Karpas-422 (cell line): ENCODE results near the gene C21orf91. TPM values are rescaled to one million over a fixed set of nuclear protein-coding genes. Genes with fewer than 3 reads are reported as not detected.

Source experiments
- DNase-seq: peaks from one replicate; pipeline ENCODE4 v3.0.0-alpha.2; 2015
- H2AFZ ChIP-seq: fragments of 200-600 bp; sonication (generic); 2 replicates; pipeline ENCODE4 v1.6.1; 2014; ENCODE audit warnings: antibody characterized with exemption, low read length, mixed read lengths
- H3K27ac ChIP-seq: fragments of 200-600 bp; sonication (generic); 2 replicates; pipeline ENCODE4 v1.5.1; 2014; ENCODE audit warnings: mild to moderate bottlenecking, low read length, moderate library complexity
- H3K27me3 ChIP-seq: fragments of 200-600 bp; sonication (generic); 2 replicates; pipeline ENCODE4 v1.6.1; 2014; ENCODE audit warnings: low read length, mixed read lengths
- H3K36me3 ChIP-seq: fragments of 200-600 bp; sonication (generic); 2 replicates; pipeline ENCODE4 v1.6.1; 2014; ENCODE audit warnings: low read length, mixed read lengths; ENCODE audit not compliant: insufficient read depth
- H3K4me1 ChIP-seq: fragments of 200-600 bp; sonication (generic); 2 replicates; pipeline ENCODE4 v1.6.1; 2014; ENCODE audit warnings: mild to moderate bottlenecking, low read length, mixed read lengths
- H3K4me2 ChIP-seq: fragments of 200-600 bp; sonication (generic); 2 replicates; pipeline ENCODE4 v1.6.1; 2014; ENCODE audit warnings: low read length, low read depth, mild to moderate bottlenecking; ENCODE audit not compliant: poor library complexity, severe bottlenecking
- H3K4me3 ChIP-seq: fragments of 200-600 bp; sonication (generic); 2 replicates; pipeline ENCODE4 v1.5.1; 2014; ENCODE audit warnings: mild to moderate bottlenecking, antibody characterized with exemption, low read length, mixed read lengths
- H3K79me2 ChIP-seq: fragments of 200-600 bp; sonication (generic); 2 replicates; pipeline ENCODE4 v1.6.1; 2014; ENCODE audit warnings: mild to moderate bottlenecking, low read length, mixed read lengths
- H3K9ac ChIP-seq: fragments of 200-600 bp; sonication (generic); 2 replicates; pipeline ENCODE4 v1.6.0; 2014; ENCODE audit warnings: low read length
- H3K9me2 ChIP-seq: fragments of 200-600 bp; sonication (generic), shearing (Covaris generic); replicated peaks from 2 replicates; pipeline ENCODE4 v1.6.0; 2014; ENCODE audit warnings: mild to moderate bottlenecking, low read length, moderate library complexity; ENCODE audit not compliant: insufficient read depth
- H3K9me3 ChIP-seq: fragments of 300-700, 200-600 bp; sonication (generic); 2 replicates; pipeline ENCODE4 v1.6.1; 2014; ENCODE audit warnings: low read length, mixed read lengths
- H4K20me1 ChIP-seq: fragments of 200-600 bp; sonication (generic); 2 replicates; pipeline ENCODE4 v1.6.1; 2014; ENCODE audit warnings: mild to moderate bottlenecking, antibody characterized with exemption, low read length, low read depth; ENCODE audit not compliant: insufficient read depth
- total RNA-seq: library from RNA; depleted of rRNA; stranded (reverse); fragments of >200 nt; shearing (Covaris generic); gene quantifications from 2 replicates; pipeline ENCODE4 v1.2.3, GENCODE V29; 2014; ENCODE audit warnings: low replicate concordance

Gene C21orf91
- total RNA-seq, 1 experiment from 2014 or later: 37.4 TPM

DNA sequence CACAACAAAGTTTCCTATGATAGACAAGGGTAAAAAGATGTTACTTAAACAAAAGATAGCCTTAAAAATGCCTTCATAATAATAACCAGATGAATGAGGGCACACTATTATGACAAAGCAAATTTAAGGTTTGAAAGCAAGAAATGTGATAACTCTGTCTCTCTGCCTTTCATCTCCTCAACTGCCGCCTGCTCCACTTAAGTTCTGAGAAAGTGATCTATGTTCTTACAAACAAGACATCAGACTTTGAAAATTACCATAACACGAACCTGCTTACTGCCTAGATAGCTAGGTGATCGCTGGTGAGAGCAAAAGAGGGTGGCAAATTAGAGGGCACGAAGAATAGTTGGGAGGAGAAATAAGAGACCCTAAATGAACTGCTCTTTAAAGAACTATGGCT is 13.2 kb downstream of the C21orf91 start:
- Histone ChIP-seq H3K9me3 (peaks cover 22% of the 10 kb centered on the region), H3K27me3 (no peaks in the 10 kb centered on the region), H3K4me2 (no peak overlapping the region), H3K27ac (no peak overlapping the region), H3K9me2 (no peaks in the 10 kb centered on the region), H3K4me3 (no peak overlapping the region), H3K36me3 (peaks cover 60% of the 10 kb centered on the region), H4K20me1 (no peaks in the 10 kb centered on the region), H2AFZ (no peak overlapping the region), H3K9ac (no peak overlapping the region), H3K79me2 (peaks cover 84% of the 10 kb centered on the region), H3K4me1 (no peaks in the 10 kb centered on the region)
- no peak for DNase-seq

DNA sequence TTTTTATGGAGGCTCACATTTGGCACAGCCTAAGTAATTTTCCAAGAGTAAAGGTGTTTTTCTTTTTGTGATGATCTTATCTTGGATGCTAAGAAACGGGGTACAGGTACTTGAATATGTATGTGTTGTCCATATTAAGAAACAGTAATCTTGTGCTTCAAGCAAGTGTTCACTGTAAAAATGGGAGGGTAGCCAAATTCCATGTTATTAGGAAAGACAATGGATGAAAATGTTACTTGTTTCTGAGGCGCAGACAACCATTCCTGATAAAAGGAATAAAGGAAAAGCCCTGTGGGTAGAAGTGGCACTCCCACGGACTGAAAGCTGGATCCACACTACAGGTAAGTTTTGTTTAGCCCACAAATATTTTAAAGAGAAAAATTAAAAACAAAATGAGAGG is 15.6 kb downstream of the C21orf91 start:
- peaks cover 11% of the 10 kb centered on the region for H3K4me1 ChIP-seq

DNA sequence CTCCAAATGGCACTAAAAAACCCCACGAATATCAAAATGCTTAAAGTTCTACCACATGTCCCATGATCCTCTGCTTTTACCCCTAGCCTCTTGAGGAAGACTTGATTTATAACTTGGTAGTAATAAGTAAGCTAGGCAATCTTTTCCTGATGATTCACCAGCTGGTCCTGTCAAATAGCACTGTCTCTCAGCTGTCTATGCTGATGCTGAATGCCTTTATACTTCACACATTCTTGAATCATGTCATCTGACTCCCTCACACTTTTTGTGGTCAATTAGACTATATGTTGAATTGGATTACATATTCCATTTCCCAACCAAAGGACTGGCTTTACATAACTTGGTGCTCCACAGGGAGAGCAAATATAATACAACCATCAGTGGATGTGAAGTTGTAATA is 16.6 kb downstream of the C21orf91 start:
- Histone ChIP-seq H3K9me2 (no peaks in the 10 kb centered on the region), H3K79me2 (peaks cover 88% of the 10 kb centered on the region), H3K36me3 (peaks cover 29% of the 10 kb centered on the region)

More for the DNA sequence above, 15.6 kb downstream of the C21orf91 start:
- Histone ChIP-seq H3K9me3 (peaks cover 3% of the 10 kb centered on the region), H2AFZ (no peak overlapping the region), H3K4me2 (no peak overlapping the region), H3K27me3 (no peaks in the 10 kb centered on the region), H3K36me3 (peaks cover 36% of the 10 kb centered on the region), H3K9ac (no peak overlapping the region), H3K79me2 (peaks cover 86% of the 10 kb centered on the region), H3K27ac (no peak overlapping the region), H4K20me1 (no peaks in the 10 kb centered on the region), H3K9me2 (no peaks in the 10 kb centered on the region), H3K4me3 (no peak overlapping the region)
- DNase-seq: no peak

DNA sequence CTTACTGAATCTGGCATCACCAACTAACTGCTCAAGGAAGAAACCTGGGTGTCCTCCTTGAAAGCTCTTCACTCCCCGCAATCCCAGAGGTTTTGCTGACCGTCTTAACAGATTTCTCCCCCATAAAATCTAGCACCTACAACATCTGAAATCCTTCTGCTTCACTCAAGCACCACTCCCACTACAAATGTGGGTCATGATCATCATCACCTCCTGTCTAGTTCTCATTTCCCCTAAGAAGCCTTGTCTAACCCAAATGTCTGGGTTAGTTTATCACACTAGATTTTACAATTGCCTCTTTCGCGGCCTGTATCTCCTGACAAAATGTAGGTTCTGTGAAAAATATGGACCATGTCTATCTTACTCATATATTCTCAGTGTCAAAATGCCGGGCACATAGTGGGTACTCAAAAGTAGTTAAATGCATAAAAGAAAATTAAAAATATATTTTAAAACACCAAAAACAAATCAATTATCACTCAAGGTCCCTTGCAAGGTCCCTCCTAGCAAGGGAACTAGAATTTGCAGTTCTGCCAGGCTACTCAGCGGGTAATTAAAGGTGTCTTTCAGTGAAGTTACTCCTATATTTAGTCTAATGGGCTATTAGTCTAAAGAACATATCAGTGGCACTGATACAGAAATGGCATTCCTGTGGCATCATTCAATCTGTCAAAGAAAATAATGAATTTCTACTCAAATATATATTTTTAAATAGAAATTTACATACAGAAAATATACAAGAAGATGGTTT is 19.6 kb downstream of the C21orf91 start:
- H4K20me1 ChIP-seq: no peaks in the 10 kb centered on the region
- DNase-seq: no peak
- no peak overlapping the region for H3K9ac ChIP-seq
- H3K36me3 ChIP-seq: peaks cover 38% of the 10 kb centered on the region
- no peak overlapping the region for H2AFZ ChIP-seq
- H3K9me3 ChIP-seq: no peaks in the 10 kb centered on the region
- H3K27me3 ChIP-seq: no peaks in the 10 kb centered on the region
- no peak overlapping the region for H3K4me2 ChIP-seq
- H3K4me3 ChIP-seq: no peak overlapping the region
- H3K4me1 ChIP-seq: peaks cover 45% of the 10 kb centered on the region
- H3K27ac ChIP-seq: no peak overlapping the region
- H3K9me2 ChIP-seq: no peaks in the 10 kb centered on the region
- peaks cover 92% of the 10 kb centered on the region for H3K79me2 ChIP-seq

More for the DNA sequence above, 16.6 kb downstream of the C21orf91 start:
- Histone ChIP-seq H3K4me2 (no peak overlapping the region), H3K9ac (no peak overlapping the region), H3K27ac (no peak overlapping the region), H3K9me3 (no peaks in the 10 kb centered on the region), H3K27me3 (no peaks in the 10 kb centered on the region), H2AFZ (no peak overlapping the region), H3K4me1 (peaks cover 15% of the 10 kb centered on the region), H3K4me3 (no peak overlapping the region), H4K20me1 (no peaks in the 10 kb centered on the region)
- no peak for DNase-seq

DNA sequence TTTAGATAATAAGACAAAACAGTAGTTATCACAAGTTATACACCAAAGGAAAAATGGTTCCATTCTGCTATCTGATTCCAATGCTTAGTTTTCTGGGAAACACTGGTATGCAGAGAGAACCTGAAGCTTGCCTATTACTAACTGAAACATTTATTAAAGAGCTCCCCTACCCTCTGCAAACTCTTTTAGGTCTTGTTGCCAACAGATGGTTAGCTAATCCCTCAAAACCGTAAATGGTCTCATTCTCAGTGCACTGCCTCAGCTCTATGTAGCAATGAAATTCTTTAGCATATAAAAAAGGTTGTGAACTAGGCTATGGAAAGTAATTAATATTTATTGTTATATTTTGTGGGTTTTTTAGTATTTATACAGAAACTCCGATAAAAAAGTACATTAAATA is 20.4 kb downstream of the C21orf91 start:
- Histone ChIP-seq H3K4me3 (no peak overlapping the region), H3K27me3 (no peaks in the 10 kb centered on the region), H2AFZ (no peak overlapping the region), H3K9me2 (no peaks in the 10 kb centered on the region), H3K9ac (no peak overlapping the region), H3K4me2 (no peak overlapping the region), H4K20me1 (no peaks in the 10 kb centered on the region), H3K4me1 (peaks cover 53% of the 10 kb centered on the region), H3K9me3 (no peaks in the 10 kb centered on the region), H3K79me2 (peaks cover 91% of the 10 kb centered on the region), H3K36me3 (peaks cover 37% of the 10 kb centered on the region), H3K27ac (no peak overlapping the region)
- no peak for DNase-seq

DNA sequence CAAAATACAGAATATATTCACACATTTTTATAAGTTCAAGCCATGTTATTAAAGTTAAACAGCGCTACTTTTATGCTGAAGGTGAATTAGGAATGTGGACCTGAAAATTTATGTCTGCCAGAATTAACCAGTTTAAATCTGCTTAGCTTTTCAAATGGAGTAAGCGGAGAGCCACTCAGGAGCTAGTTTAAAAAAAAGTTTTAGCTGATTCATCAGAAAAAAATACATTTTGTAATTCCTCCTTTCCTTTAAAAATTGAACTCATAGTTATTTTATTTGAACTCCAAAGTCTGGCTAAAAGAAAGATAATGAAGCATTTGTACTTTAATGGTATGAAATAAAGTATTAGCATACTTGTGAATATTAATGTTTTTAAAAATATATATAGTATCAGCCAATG is 21.2 kb downstream of the C21orf91 start:
- Histone ChIP-seq H3K36me3 (peaks cover 40% of the 10 kb centered on the region), H3K27me3 (no peaks in the 10 kb centered on the region), H3K9me3 (no peaks in the 10 kb centered on the region), H3K9ac (no peak overlapping the region), H3K27ac (no peak overlapping the region), H3K9me2 (no peaks in the 10 kb centered on the region), H3K4me2 (no peak overlapping the region), H2AFZ (no peak overlapping the region), H3K4me1 (peaks cover 61% of the 10 kb centered on the region), H3K79me2 (peaks cover 91% of the 10 kb centered on the region), H3K4me3 (no peak overlapping the region), H4K20me1 (no peaks in the 10 kb centered on the region)
- DNase-seq: no peak

DNA sequence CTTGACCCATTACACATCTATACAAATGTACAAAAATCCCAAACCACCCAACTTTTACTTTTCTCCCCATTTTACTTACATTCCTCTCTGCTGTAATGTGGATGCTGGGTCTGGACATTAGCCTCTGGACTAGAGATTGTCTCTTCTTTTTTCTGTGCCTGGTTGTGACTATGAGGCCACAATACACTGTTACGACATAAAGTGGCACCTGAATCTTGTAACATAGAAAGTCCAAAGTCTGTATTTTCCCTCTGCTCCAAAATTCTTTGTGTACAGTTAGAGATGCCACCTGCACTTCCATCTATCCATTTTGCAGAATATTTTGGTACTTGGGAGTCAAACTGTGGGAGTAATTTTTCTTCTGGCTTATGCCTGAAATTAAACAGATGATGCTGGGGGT is 22.7 kb downstream of the C21orf91 start:
- Histone ChIP-seq H3K27ac (peak overlapping the region; percentile 57; the same call in 1 of the 2 replicates), H3K9me3 (no peaks in the 10 kb centered on the region), H3K36me3 (peaks cover 41% of the 10 kb centered on the region), H4K20me1 (no peaks in the 10 kb centered on the region), H3K9me2 (no peaks in the 10 kb centered on the region), H3K4me3 (no peak overlapping the region), H2AFZ (no peak overlapping the region), H3K27me3 (no peaks in the 10 kb centered on the region), H3K79me2 (peaks cover 79% of the 10 kb centered on the region), H3K9ac (no peak overlapping the region), H3K4me2 (peak overlapping the region; percentile 12), H3K4me1 (peaks cover 73% of the 10 kb centered on the region)
- DNase-seq: no peak

DNA sequence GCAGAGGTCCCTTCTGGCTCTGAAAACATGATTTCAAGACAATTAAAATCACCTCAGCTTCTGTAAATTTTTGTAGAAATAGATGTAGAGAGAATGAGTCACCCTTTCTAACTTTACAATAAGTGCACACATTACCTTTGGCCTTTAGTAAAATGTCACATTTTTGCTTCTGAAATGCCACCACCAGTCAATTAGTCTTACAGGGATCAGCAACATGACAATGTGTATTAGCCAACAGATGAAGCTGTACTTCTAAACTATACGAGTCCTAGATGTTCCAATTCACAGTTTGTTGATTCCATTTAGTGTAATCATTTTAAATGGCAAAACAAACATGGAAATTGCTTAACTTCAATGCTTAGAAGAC is 23.1 kb downstream of the C21orf91 start:
- Histone ChIP-seq H2AFZ (no peak overlapping the region), H3K27ac (peak overlapping the region; percentile 57; the same call in 1 of the 2 replicates), H3K9me3 (no peaks in the 10 kb centered on the region), H3K27me3 (no peaks in the 10 kb centered on the region), H3K4me3 (no peak overlapping the region), H3K36me3 (peaks cover 46% of the 10 kb centered on the region), H3K9me2 (no peaks in the 10 kb centered on the region), H3K4me2 (peak overlapping the region; percentile 8), H3K9ac (no peak overlapping the region), H3K79me2 (peaks cover 83% of the 10 kb centered on the region), H3K4me1 (peaks cover 78% of the 10 kb centered on the region), H4K20me1 (no peaks in the 10 kb centered on the region)
- DNase-seq: no peak
